GM18526 (cell line): ENCODE results near the gene SHROOM2.

Source experiments
- POLR2A ChIP-seq: IDR thresholded peaks from 3 replicates; pipeline ENCODE4 v1.6.1; 2011; ENCODE audit not compliant: insufficient read length; ENCODE audit errors: extremely low read depth

The SHROOM2 gene

GRCh38 chrX:9816084-9816700, 30.0 kb downstream of the SHROOM2 start:
- TF ChIP-seq POLR2A: no peak

- no peak for TF ChIP-seq POLR2A
Measured at GRCh38 chrX:9821572-9821971, 35.3 kb downstream of the SHROOM2 start.

GRCh38 chrX:9824554-9824953, 38.3 kb downstream of the SHROOM2 start:
- no peak for TF ChIP-seq POLR2A

GRCh38 chrX:9825129-9825790, 39.0 kb downstream of the SHROOM2 start:
- no peak for TF ChIP-seq POLR2A

- TF ChIP-seq POLR2A: no peak
Measured at GRCh38 chrX:9825966-9826365, 39.7 kb downstream of the SHROOM2 start.

GRCh38 chrX:9829308-9830267, 43.4 kb downstream of the SHROOM2 start:
- no peak for TF ChIP-seq POLR2A

- TF ChIP-seq POLR2A: no peak
Measured at GRCh38 chrX:9832811-9833210, 46.6 kb downstream of the SHROOM2 start.

- no peak for TF ChIP-seq POLR2A
Measured at GRCh38 chrX:9835585-9836210, 49.5 kb downstream of the SHROOM2 start.

GRCh38 chrX:9842541-9842940, 56.3 kb downstream of the SHROOM2 start:
- no peak for TF ChIP-seq POLR2A

- TF ChIP-seq POLR2A: no peak
Measured at GRCh38 chrX:9844936-9845577, 58.8 kb downstream of the SHROOM2 start.

GRCh38 chrX:9845578-9845952, 59.3 kb downstream of the SHROOM2 start:
- no peak for TF ChIP-seq POLR2A

- TF ChIP-seq POLR2A: no peak
Measured at GRCh38 chrX:9846631-9847030, 60.4 kb downstream of the SHROOM2 start.

- TF ChIP-seq POLR2A: no peak
Measured at GRCh38 chrX:9847071-9847470, 60.8 kb downstream of the SHROOM2 start.

GRCh38 chrX:9848718-9849479, 62.7 kb downstream of the SHROOM2 start:
- no peak for TF ChIP-seq POLR2A
